Measurements from ENCODE around the gene PYCARD.

DNA sequence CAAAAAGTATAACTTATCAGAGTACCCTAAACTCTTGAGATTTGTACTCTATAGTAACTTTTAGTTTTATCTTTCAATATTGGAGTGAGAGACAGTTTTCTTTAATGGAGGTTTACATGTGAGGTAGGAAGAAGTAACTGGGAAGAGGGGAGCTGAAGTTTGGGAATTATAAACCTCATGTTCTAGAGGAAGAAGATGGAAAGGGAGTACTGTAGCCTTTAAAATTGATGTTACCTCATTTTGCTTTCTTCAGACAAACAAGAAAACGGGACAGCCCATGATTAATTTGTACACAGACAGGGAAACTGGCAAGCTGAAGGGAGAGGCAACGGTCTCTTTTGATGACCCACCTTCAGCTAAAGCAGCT, 13.2 kb downstream of the PYCARD start:
- TF ChIP-seq, protein P1, sequence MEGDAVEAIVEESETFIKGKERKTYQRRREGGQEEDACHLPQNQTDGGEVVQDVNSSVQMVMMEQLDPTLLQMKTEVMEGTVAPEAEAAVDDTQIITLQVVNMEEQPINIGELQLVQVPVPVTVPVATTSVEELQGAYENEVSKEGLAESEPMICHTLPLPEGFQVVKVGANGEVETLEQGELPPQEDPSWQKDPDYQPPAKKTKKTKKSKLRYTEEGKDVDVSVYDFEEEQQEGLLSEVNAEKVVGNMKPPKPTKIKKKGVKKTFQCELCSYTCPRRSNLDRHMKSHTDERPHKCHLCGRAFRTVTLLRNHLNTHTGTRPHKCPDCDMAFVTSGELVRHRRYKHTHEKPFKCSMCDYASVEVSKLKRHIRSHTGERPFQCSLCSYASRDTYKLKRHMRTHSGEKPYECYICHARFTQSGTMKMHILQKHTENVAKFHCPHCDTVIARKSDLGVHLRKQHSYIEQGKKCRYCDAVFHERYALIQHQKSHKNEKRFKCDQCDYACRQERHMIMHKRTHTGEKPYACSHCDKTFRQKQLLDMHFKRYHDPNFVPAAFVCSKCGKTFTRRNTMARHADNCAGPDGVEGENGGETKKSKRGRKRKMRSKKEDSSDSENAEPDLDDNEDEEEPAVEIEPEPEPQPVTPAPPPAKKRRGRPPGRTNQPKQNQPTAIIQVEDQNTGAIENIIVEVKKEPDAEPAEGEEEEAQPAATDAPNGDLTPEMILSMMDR (IDR thresholded peaks at IDR 0.05): no peak
- TF ChIP-seq POLR2A (IDR thresholded peaks at IDR 0.05) (no peak), EP300 (IDR thresholded peaks at IDR 0.05; ENCODE audit: low read depth) (no peak)

Measured in transverse colon (tissue), 3 donors.